ENCODE results near the gene ARL4D. TPM values are rescaled to one million over a fixed set of nuclear protein-coding genes. Genes with fewer than 3 reads are reported as not detected.
"Not testable (repeated sequence)": the region's sequence is repeated elsewhere in the genome, so short reads cannot be mapped to it uniquely, and the experiment has no call there.

ARL4D gene
- total RNA-seq, 1 donor from 2014 or later, result 1.5 TPM

- H3K27me3 ChIP-seq (ENCODE audit: control insufficient read depth, insufficient read depth, low read length), result no peaks in the 10 kb centered on the region
- H3K4me3 ChIP-seq (ENCODE audit: low read depth, low read length), result no peak overlapping the region
- no peak for DNase-seq (ENCODE audit: low read depth)
- no peaks in the 10 kb centered on the region for H3K36me3 ChIP-seq (ENCODE audit: control insufficient read depth, insufficient read depth, low read length)
- TF ChIP-seq CTCF (IDR thresholded peaks at IDR 0.05; ENCODE audit: insufficient read depth, low read length, poor library complexity, severe bottlenecking), result no peak
Measured at GRCh38 chr17:43385046-43385831, 13.6 kb upstream of the ARL4D start.

- no peak for TF ChIP-seq CTCF (IDR thresholded peaks at IDR 0.05; ENCODE audit: insufficient read depth, low read length, poor library complexity, severe bottlenecking)
- Histone ChIP-seq H3K4me3 (ENCODE audit: low read depth, low read length) (peak overlapping the region; percentile 63), H3K27me3 (ENCODE audit: control insufficient read depth, insufficient read depth, low read length) (no peaks in the 10 kb centered on the region), H3K36me3 (ENCODE audit: control insufficient read depth, insufficient read depth, low read length) (no peaks in the 10 kb centered on the region)
- no peak for DNase-seq (ENCODE audit: low read depth)
Measured at GRCh38 chr17:43388359-43389045, 10.3 kb upstream of the ARL4D start.

GRCh38 chr17:43389046-43389947 lies 9.5 kb upstream of the ARL4D start:
- Histone ChIP-seq H3K27me3 (ENCODE audit: control insufficient read depth, insufficient read depth, low read length) (no peaks in the 10 kb centered on the region), H3K4me3 (ENCODE audit: low read depth, low read length) (peak overlapping the region; percentile 63), H3K36me3 (ENCODE audit: control insufficient read depth, insufficient read depth, low read length) (no peaks in the 10 kb centered on the region)
- no peak for DNase-seq (ENCODE audit: low read depth)
- TF ChIP-seq CTCF (IDR thresholded peaks at IDR 0.05; ENCODE audit: insufficient read depth, low read length, poor library complexity, severe bottlenecking), result peak; percentile 87

GRCh38 chr17:43392397-43392796 lies 6.4 kb upstream of the ARL4D start:
- Histone ChIP-seq H3K4me3 (ENCODE audit: low read depth, low read length) (no peak overlapping the region), H3K36me3 (ENCODE audit: control insufficient read depth, insufficient read depth, low read length) (no peaks in the 10 kb centered on the region), H3K27me3 (ENCODE audit: control insufficient read depth, insufficient read depth, low read length) (no peaks in the 10 kb centered on the region)
- DNase-seq (ENCODE audit: low read depth), result no peak
- TF ChIP-seq CTCF (IDR thresholded peaks at IDR 0.05; ENCODE audit: insufficient read depth, low read length, poor library complexity, severe bottlenecking), result no peak

GRCh38 chr17:43393944-43394482 lies 4.8 kb upstream of the ARL4D start:
- peak; percentile 79 for TF ChIP-seq CTCF (IDR thresholded peaks at IDR 0.05; ENCODE audit: insufficient read depth, low read length, poor library complexity, severe bottlenecking)
- no peaks in the 10 kb centered on the region for H3K36me3 ChIP-seq (ENCODE audit: control insufficient read depth, insufficient read depth, low read length)
- no peak overlapping the region for H3K4me3 ChIP-seq (ENCODE audit: low read depth, low read length)
- H3K27me3 ChIP-seq (ENCODE audit: control insufficient read depth, insufficient read depth, low read length), result no peaks in the 10 kb centered on the region
- no peak for DNase-seq (ENCODE audit: low read depth)

- DNase-seq (ENCODE audit: low read depth); H3K4me3 ChIP-seq (ENCODE audit: low read depth, low read length); H3K27me3 ChIP-seq (ENCODE audit: control insufficient read depth, insufficient read depth, low read length); H3K36me3 ChIP-seq (ENCODE audit: control insufficient read depth, insufficient read depth, low read length): not testable (repeated sequence)
Measured at GRCh38 chr17:43394696-43395095, 4.1 kb upstream of the ARL4D start.
